A549 (cell line): ENCODE results near the gene UBE2O. TPM values are rescaled to one million over a fixed set of nuclear protein-coding genes. Genes with fewer than 3 reads are reported as not detected.

Source experiments
- ATAC-seq, 2 experiments: fragments of 200-7000 bp in 1 of 2; fragments of >200 bp in 1 of 2; cut with Nextera tagmentation in 1 of 2; cut with Tn5 transposase in 1 of 2; 3 replicates each; pipeline versions ENCODE4 v1.8.0 to v1.9.1; 2018 to 2020; ENCODE audit warnings: mild to moderate bottlenecking in 1 of 2, moderate library complexity in 1 of 2
- CTCF ChIA-PET: fragments of 300-600 bp; sonication (Branson Sonifier 250); formaldehyde crosslinking; extraction: SDS; loops from one replicate; lab custom pipeline; 2021; ENCODE audit warnings: antibody characterized with exemption, inconsistent platforms; lab: Yijun Ruan, JAX
- POLR2A ChIA-PET: fragments of 350-600 bp; formaldehyde crosslinking; extraction: SDS; loops from one replicate; lab custom pipeline; 2021; ENCODE audit warnings: antibody characterized with exemption, inconsistent platforms; lab: Yijun Ruan, JAX
- DNase-seq, 2 experiments: peaks; one replicate each; pipeline versions ENCODE4 v3.0.0 to v3.0.0-alpha.2; 2011 to 2016; ENCODE audit warnings: low read depth in 1 of 2, low spot score in 1 of 2
- FAIRE-seq: peaks from 2 replicates; lab custom pipeline; 2011; peaks lifted over from hg19 to GRCh38; lab: Jason Lieb, UNC
- H3K27ac ChIP-seq, 2 experiments: fragments of >200 bp; sonication (Bioruptor Twin); formaldehyde crosslinking; 3 replicates each; pipeline ENCODE4 v1.5.1; 2016 to 2017
- H3K4me1 ChIP-seq: fragments of >200 bp; sonication (Bioruptor Twin); formaldehyde crosslinking; 3 replicates; pipeline ENCODE4 v1.6.1; 2016
- H3K4me2 ChIP-seq: fragments of >200 bp; sonication (Bioruptor Twin); formaldehyde crosslinking; 3 replicates; pipeline ENCODE4 v1.6.1; 2016
- H3K4me3 ChIP-seq: fragments of >200 bp; sonication (Bioruptor Twin); formaldehyde crosslinking; 3 replicates; pipeline ENCODE4 v1.5.1; 2016
- H3K9me3 ChIP-seq: fragments of >200 bp; sonication (Bioruptor Twin); formaldehyde crosslinking; 3 replicates; pipeline ENCODE4 v1.6.1; 2016
- BHLHE40 ChIP-seq: IDR thresholded peaks from 2 replicates; pipeline ENCODE4 v1.6.1; 2012; ENCODE audit warnings: low read depth, low read length, inconsistent platforms
- CBX2 ChIP-seq: fragments of 200-600 bp; sonication (generic); IDR thresholded peaks from 2 replicates; pipeline ENCODE4 v1.6.1; 2016; ENCODE audit warnings: low read depth, mild to moderate bottlenecking, borderline replicate concordance
- E2F6 ChIP-seq: IDR thresholded peaks from 2 replicates; pipeline ENCODE4 v1.6.1; 2012; ENCODE audit warnings: low read depth, borderline replicate concordance
- ESRRA ChIP-seq: fragments of 150-350 bp; IDR thresholded peaks from 2 replicates; pipeline ENCODE4 v1.6.1; 2014; ENCODE audit warnings: mild to moderate bottlenecking, low read length, borderline replicate concordance
- GATA3 ChIP-seq: IDR thresholded peaks from 2 replicates; pipeline ENCODE4 v1.6.1; 2012; ENCODE audit warnings: borderline replicate concordance
- HMGXB4 ChIP-seq: fragments of 250-450 bp; sonication (Bioruptor Pico); IDR thresholded peaks from 2 replicates; pipeline ENCODE4 v1.5.0; 2021; ENCODE audit warnings: mild to moderate bottlenecking, moderate library complexity, borderline replicate concordance
- HOXA7 ChIP-seq: fragments of 250-450 bp; sonication (Bioruptor Pico); IDR thresholded peaks from 2 replicates; pipeline ENCODE4 v1.5.0; 2020; ENCODE audit warnings: mild to moderate bottlenecking, moderate library complexity
- HOXB13 ChIP-seq: fragments of 250-450 bp; sonication (Bioruptor Pico); IDR thresholded peaks from 2 replicates; pipeline ENCODE4 v1.5.0; 2020; ENCODE audit warnings: low read depth, mild to moderate bottlenecking, moderate library complexity
- HOXB5 ChIP-seq: fragments of 250-450 bp; sonication (Bioruptor Pico); IDR thresholded peaks from 2 replicates; pipeline ENCODE4 v1.5.0; 2020; ENCODE audit warnings: mild to moderate bottlenecking, moderate library complexity
- JUNB ChIP-seq: fragments of >200 bp; sonication (Bioruptor Twin); formaldehyde crosslinking; IDR thresholded peaks from 2 replicates; pipeline ENCODE4 v1.6.1; 2016
- KDM1A ChIP-seq: fragments of 200-600 bp; sonication (generic); IDR thresholded peaks from 2 replicates; pipeline ENCODE4 v1.6.1; 2016; ENCODE audit warnings: low read depth, mild to moderate bottlenecking
- MAZ ChIP-seq: fragments of 150-350 bp; IDR thresholded peaks from 2 replicates; pipeline ENCODE4 v1.6.1; 2014; ENCODE audit warnings: antibody characterized with exemption, low read depth, low read length, borderline replicate concordance
- MYC ChIP-seq: IDR thresholded peaks from 2 replicates; pipeline ENCODE4 v1.6.1; 2012; ENCODE audit warnings: mild to moderate bottlenecking, inconsistent platforms, low read length, improper control_type of control experiment, borderline replicate concordance
- PHF8 ChIP-seq: fragments of 200-600 bp; sonication (generic); IDR thresholded peaks from 2 replicates; pipeline ENCODE4 v1.6.1; 2016; ENCODE audit warnings: low read depth, mild to moderate bottlenecking, antibody characterized with exemption, moderate library complexity, borderline replicate concordance
- POLR2A ChIP-seq: IDR thresholded peaks from 2 replicates; pipeline ENCODE4 v1.6.1; 2012; ENCODE audit warnings: mild to moderate bottlenecking, low read length
- POLR2AphosphoS2 ChIP-seq: conservative IDR thresholded peaks from 2 replicates; pipeline ENCODE4 v1.6.1; 2012; ENCODE audit warnings: low read length, improper control_type of control experiment, inconsistent platforms
- RAD21 ChIP-seq, 2 experiments: fragments of >200 bp in 1 of 2; sonication (Bioruptor Twin) in 1 of 2; formaldehyde crosslinking in 1 of 2; IDR thresholded peaks in 1 of 2; conservative IDR thresholded peaks in 1 of 2; 2 replicates in 1 of 2; 3 replicates in 1 of 2; pipeline ENCODE4 v1.6.1; 2012 to 2018; ENCODE audit warnings: inconsistent platforms in 1 of 2
- RNF2 ChIP-seq: fragments of 200-600 bp; sonication (generic); IDR thresholded peaks from 2 replicates; pipeline ENCODE4 v1.6.1; 2016; ENCODE audit warnings: low read depth, mild to moderate bottlenecking, antibody characterized with exemption, moderate library complexity, borderline replicate concordance
- SMC3 ChIP-seq: fragments of >200 bp; sonication (Bioruptor Twin); formaldehyde crosslinking; IDR thresholded peaks from 3 replicates; pipeline ENCODE4 v1.6.1; 2018; ENCODE audit warnings: inconsistent platforms
- WGBS: methylation state at CpG from one replicate; pipeline ENCODE4 v1.1.6; 2017; ENCODE audit errors: missing lambda C conversion rate; 5-methylcytosine and 5-hydroxymethylcytosine counted together
- polyA plus RNA-seq, 4 experiments: library from polyadenylated mRNA; depleted of rRNA in 3 of 4; stranded (reverse); fragments of >200 nt; fragmentation: RNase III in 1 of 4; extraction: RNeasy Plus Mini Kit Qiagen cat#74134 plus additional on column Dnase treatment in 1 of 4; gene quantifications; 2 replicates in 3 of 4; 3 replicates in 1 of 4; pipeline ENCODE4 v1.2.3, GENCODE V29; 2011 to 2017
- TF ChIP-seq, protein P1 (sequence below): fragments of >200 bp; sonication (Bioruptor Twin); formaldehyde crosslinking; IDR thresholded peaks from 2 replicates; pipeline ENCODE4 v1.6.1; 2016
- TF ChIP-seq, protein P2 (sequence below): fragments of >200 bp; sonication (Bioruptor Twin); formaldehyde crosslinking; IDR thresholded peaks from 3 replicates; pipeline ENCODE4 v1.6.1; 2016

The UBE2O gene
- polyA plus RNA-seq, 2 of the 4 experiments (the other 2 are of a cell fraction), result 22.0 to 25.7 TPM

DNA sequence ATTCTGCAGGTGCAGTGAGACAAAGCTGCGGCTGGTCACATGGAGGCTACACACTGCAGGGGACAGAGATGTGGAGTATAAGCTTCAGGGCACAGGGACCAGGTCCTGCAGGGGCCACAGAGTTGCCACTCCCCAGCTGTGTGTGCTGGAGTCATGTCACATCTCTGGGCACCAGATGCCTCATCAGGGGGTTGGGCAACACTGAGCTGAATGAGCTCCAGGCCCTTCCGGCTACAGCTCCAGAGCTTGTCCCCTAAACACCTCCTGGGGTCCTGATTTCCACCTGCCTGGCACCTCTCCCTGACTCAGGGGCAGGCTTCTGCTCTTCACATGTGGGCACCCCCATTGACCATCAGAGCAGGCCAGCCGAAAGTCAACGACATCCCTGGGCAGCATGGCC is 36.1 kb downstream of the UBE2O start:
- ATAC-seq (no peak), FAIRE-seq (no peak), DNase-seq (no peak)
- no peak overlapping the region for H3K4me3 ChIP-seq
- no peaks in the 10 kb centered on the region for H3K9me3 ChIP-seq
- ChIA-PET POLR2A (interaction anchor here (1.2 kb wide), 1 partner anchor 35 kb away, joined by 3 read pairs; no protein-coding TSS in a partner anchor), CTCF (interaction anchor here (1.0 to 42.5 kb wide), 6 partner anchors 14 to 118 kb away, joined by 3 to 1107 read pairs (median 3); partner anchors contain the start of genes AANAT, SPHK1 and UBE2O)
- H3K4me1 ChIP-seq, result no peaks in the 10 kb centered on the region
- TF ChIP-seq, protein P1, sequence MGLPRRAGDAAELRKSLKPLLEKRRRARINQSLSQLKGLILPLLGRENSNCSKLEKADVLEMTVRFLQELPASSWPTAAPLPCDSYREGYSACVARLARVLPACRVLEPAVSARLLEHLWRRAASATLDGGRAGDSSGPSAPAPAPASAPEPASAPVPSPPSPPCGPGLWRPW, result no peak
- TF ChIP-seq KDM1A (no peak), POLR2A (no peak), HOXB13 (CRISPR knock-in tag) (no peak), HMGXB4 (CRISPR knock-in tag) (no peak), HOXA7 (CRISPR knock-in tag) (no peak), RAD21 (conservative IDR thresholded peaks at IDR 0.05 in 1 of 2, IDR thresholded peaks at IDR 0.05 in 1 of 2) (no peak), PHF8 (no peak)
- 93% methylated on average over 4 of the region's 4 CpGs for WGBS
- no peak overlapping the region for H3K27ac ChIP-seq
- no peak overlapping the region for H3K4me2 ChIP-seq

DNA sequence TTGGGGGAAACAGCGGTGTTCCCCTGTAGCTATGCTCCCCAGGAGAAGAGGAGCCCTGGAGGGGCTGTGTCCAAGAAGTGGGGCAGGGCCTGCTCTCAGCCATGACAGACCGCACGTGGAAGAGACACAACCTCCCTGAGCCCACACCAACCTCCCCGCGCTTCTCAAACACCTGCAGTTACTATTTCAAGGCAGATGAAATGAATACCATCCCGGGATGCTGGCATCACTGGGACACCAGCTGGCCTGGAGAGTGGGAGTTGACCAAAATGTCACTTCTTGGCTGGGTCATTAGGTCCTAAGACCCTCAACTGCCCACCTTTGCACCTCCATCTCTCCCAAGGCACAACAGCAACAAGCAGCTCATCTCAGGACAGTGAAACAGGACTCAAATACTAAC is 36.5 kb downstream of the UBE2O start:
- Histone ChIP-seq H3K9me3 (no peaks in the 10 kb centered on the region), H3K27ac (no peak overlapping the region), H3K4me2 (no peak overlapping the region), H3K4me3 (no peak overlapping the region), H3K4me1 (no peaks in the 10 kb centered on the region)
- FAIRE-seq (no peak), DNase-seq (no peak), ATAC-seq (no peak)
- TF ChIP-seq MYC (no peak), JUNB (no peak), CBX2 (no peak), MAZ (no peak), RAD21 (conservative IDR thresholded peaks at IDR 0.05 in 1 of 2, IDR thresholded peaks at IDR 0.05 in 1 of 2) (no peak), POLR2AphosphoS2 (no peak), SMC3 (no peak), HOXB5 (no peak)
- TF ChIP-seq, protein P2, sequence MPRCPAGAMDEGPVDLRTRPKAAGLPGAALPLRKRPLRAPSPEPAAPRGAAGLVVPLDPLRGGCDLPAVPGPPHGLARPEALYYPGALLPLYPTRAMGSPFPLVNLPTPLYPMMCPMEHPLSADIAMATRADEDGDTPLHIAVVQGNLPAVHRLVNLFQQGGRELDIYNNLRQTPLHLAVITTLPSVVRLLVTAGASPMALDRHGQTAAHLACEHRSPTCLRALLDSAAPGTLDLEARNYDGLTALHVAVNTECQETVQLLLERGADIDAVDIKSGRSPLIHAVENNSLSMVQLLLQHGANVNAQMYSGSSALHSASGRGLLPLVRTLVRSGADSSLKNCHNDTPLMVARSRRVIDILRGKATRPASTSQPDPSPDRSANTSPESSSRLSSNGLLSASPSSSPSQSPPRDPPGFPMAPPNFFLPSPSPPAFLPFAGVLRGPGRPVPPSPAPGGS, result no peak
- WGBS, result over 99% methylated on average over 6 of the region's 6 CpGs
- ChIA-PET POLR2A (interaction anchor here (1.2 kb wide), 1 partner anchor 36 kb away, joined by 3 read pairs; no protein-coding TSS in a partner anchor), CTCF (interaction anchor here (1.0 to 42.5 kb wide), 5 partner anchors 22 to 118 kb away, joined by 3 to 1107 read pairs (median 3); partner anchors contain the start of genes AANAT, SPHK1 and UBE2O)

GRCh38 chr17:76415786-76416185 is 37.2 kb downstream of the UBE2O start:
- no peak for ATAC-seq
- ChIA-PET CTCF (interaction anchor here (1.4 to 43.2 kb wide), 4 partner anchors 7 to 117 kb away, joined by 3 to 1107 read pairs (median 1094); partner anchors contain the start of genes AANAT, SPHK1 and UBE2O), POLR2A (no interaction called here)
- Histone ChIP-seq H3K4me2 (no peak overlapping the region), H3K27ac (no peak overlapping the region), H3K9me3 (no peaks in the 10 kb centered on the region), H3K4me3 (no peak overlapping the region), H3K4me1 (no peaks in the 10 kb centered on the region)
- WGBS, result 90% methylated on average over 15 of the region's 15 CpGs
- FAIRE-seq, result peak; percentile 32
- TF ChIP-seq RAD21 (conservative IDR thresholded peaks at IDR 0.05 in 1 of 2, IDR thresholded peaks at IDR 0.05 in 1 of 2) (no peak), RNF2 (no peak), ESRRA (no peak), E2F6 (no peak), BHLHE40 (no peak), MAZ (no peak), GATA3 (no peak)
- TF ChIP-seq, protein P2, result no peak
- DNase-seq, result no peak
